ENCODE data around the gene ZNF664.

Gene ZNF664

GRCh38 chr12:124010687-124011086 is 37.7 kb downstream of the ZNF664 start:
- DNase-seq: no peak

DNA sequence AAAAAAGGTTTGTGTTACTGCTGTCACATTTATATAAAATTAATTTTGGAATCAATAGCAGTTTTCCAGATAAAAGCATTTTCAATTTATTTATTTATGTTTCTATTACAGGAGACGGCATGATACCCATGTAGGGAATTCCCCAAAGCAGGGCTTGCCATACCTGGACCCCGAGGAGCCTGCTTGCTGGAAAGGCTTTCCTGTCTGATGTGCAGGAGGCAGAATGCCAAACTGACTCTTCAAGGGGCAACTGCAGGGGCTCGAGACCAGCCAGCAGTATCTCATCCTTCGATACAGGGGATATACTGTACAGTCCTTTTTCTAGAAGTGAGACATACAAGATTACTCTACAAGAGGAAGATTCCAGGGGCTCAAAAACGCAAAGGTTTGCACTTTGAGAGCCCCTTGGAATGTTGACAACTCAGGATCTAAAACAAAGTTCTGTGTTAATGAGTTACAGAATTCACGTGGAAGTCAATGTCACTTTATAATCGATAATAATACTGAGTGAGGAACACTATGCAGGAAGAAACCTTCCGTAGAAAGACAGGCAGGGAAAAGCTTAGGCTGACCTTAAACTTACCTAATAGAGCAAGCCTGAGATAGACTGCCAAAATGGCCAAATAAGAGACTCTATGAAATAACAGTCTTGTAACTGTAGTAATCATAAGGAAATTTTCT is 38.6 kb downstream of the ZNF664 start:
- DNase-seq: no peak

DNA sequence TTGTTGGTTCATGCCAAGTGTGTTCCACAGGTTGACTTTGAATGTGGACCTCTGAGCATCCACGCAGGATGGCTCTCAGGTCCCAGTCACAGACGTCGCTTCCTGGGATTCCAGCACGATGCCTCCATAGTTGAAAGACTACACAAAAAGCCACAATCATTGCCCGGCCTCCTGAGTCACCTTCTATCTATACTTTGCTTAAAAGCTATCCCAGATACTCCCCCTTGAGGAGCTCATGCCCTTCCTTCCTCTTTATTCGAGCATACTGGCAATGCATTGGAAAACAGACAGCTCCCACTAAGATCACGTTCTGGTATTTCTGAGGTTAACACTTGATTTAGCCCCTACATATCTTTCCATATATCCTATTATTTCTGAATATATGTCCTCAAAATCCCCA is 40.1 kb downstream of the ZNF664 start:
- no peak for DNase-seq

GRCh38 chr12:124015494-124016461 is 42.8 kb downstream of the ZNF664 start:
- no peak for DNase-seq

- DNase-seq: no peak
Observed at GRCh38 chr12:124017064-124017463, 44.0 kb downstream of the ZNF664 start.

DNA sequence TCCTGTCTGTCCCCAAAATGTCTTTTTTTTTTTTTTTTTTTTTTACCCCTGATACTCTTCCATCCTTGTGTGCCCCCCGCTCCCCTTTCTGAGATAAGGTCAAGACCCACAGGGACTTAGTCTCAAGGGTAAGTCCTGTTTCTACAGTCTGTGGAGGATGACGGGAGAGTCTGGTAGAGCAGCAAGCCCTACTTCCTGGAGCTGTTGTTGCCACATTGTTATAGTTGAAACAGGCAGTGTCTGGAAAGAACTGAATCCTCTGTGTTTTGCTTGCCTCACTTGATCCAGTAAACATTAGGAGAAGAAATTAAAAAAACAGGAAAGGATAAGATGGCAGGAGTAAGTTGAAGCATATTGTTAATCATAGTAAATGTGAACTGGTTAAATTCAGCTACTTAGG is 45.5 kb downstream of the ZNF664 start:
- no peak for DNase-seq

GRCh38 chr12:124019115-124019514 is 46.1 kb downstream of the ZNF664 start:
- DNase-seq: no peak

DNA sequence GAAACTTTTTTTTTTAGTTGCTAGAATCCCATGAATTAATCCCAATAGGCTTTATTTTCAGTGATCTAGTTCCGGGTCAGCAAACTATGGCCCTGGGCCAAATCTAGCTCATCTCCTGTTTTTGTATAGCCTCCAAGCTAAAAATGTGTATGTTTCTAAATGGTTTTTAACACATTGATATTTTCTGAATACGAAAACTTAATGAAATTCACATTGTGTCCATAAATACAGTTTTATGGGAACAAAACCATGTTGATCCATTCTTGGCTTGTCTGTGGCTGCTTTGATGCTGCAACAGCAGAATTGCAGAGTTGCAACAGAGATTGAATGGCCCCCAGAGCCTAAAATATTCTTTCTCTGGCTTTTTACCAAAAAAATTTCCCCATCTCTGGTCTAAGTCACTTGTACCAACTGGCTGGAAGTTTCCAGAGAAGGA is 47.5 kb downstream of the ZNF664 start:
- DNase-seq: no peak

DNA sequence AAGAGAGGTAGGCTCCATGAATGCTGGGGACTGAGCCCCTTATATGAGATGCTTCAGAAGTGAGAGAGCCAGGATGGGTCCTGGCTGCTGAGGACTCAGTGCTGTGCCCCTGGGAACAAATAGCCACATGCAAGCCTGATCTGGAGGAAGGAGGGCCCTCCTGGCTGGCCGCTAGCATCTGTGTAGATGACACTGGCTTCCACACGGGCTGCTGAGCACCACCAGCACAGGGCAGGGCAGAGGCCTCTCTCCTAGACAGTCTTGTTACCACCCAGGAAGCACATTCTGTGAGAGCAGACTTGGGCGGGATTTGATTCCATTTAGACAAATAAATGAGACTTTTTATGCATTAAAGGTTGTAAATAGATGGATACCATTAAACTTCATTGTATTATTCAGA is 48.0 kb downstream of the ZNF664 start:
- DNase-seq: no peak

DNA sequence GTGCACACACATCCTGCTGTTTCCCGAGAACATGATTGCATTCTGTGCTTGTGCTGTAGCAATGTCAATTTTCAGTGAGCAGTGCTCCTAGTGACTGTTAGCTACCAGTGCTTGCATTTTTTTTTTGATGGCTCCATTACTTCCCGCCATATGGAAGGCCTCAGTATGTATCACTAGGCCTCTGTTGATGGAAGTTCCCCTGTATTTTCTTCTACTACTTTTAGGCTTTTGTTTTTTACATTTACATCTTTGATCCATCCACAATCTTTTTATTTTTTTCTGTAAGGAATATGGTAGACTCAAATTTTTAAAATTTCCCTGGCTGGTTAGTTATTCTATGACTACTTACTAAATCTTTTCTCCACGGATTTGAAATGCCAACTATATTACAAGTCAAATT is 49.1 kb downstream of the ZNF664 start:
- no peak for DNase-seq

- no peak for DNase-seq
Observed at GRCh38 chr12:124024263-124024678, 51.3 kb downstream of the ZNF664 start.

DNA sequence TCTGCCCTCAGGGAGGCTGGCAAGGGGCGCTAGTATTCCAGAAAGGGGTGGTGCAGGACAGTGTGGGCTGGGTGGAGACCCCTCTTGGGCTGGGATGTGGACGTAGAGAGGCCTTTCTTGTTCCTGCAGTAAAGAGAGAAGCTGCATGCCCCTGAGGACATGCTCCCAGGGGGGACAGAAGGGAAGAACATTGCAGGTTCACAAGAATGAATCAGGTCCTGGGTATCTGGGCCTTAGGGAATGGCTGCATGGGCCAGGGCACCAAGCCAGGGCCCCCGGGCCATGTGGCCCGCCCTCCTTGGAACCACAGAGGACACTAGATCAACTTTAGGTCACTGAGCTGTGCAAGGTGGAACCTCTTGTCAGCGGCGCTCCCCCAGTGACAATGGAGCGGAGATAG is 51.8 kb downstream of the ZNF664 start:
- DNase-seq: no peak

DNA sequence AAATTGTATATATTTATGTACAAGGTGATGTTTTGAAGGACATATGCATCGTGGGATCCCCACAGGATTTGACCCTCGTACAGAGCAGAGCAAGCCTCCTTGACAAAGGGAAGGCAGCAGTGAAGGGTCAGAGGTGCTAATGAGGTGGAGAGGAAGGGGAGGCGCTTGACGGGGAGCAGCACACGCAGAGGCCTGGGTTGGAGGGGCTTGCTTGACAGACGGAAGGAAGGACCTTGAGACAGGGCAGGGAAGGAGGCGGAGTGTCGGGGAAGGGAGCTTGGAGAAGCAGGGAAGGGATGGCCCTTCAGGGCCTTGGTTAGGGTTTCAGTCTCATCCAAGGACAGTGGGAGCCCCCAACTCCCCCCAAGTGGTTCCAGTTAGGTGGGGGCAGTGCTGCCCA is 52.6 kb downstream of the ZNF664 start:
- no peak for DNase-seq

- no peak for DNase-seq
Observed at GRCh38 chr12:124026755-124027745, 54.0 kb downstream of the ZNF664 start.

DNA sequence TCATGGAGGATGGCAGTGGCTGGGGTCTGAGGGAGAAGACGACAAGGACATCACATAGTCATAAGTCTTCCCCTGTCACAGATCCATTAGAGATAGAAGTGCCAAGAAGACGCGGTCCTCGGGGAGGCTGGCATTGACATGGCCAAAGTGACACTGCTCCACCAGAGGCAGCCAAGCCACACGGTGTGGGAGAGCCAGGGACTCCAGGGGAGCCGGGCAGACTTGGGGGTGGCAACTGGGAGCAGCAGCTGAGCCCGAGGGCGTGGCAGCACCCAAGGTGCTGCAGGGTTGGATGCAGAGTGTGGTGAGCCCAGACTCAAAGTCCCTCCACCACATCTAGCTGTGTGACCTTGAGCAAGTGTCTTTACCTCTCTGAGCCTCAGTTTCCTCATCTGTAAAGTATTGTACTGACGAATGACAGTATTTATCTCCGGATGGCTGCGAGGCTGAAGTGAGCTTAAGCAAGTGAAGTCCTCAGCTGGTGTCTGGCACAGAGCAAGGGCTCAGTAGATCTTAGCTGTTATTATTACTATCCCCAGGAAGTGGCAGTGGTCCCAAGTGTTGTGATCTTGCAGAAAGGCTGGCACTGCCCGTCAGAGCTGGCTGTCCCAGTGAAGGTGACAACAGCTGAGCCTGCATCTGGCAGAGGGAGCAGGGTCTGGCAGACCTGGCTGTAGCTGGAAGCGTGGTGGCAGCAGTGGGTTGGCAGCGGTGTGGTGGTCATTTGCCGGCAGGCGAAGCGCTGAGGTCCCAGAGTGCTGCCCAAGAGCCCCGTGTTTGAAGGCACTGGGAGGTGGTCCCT is 54.9 kb downstream of the ZNF664 start:
- DNase-seq: no peak

DNA sequence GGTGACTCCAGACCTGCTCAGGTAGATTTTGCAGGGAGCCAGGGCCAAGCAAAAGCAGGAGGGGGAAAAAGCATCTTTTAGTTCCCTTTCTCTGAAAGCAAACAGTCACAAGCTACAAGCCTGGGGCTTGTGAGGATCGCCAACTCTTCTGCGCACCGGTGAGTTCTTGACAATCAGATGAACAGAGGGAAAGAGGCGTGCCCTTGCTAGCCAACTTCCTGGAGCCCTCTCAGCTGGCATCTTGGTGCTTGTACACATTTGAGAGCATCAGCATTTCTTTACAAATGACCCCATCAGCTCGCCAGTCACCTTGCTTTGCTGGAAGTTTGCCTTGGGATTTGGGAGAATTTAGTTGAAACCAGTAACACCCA is 55.5 kb downstream of the ZNF664 start:
- DNase-seq: no peak

GRCh38 chr12:124030008-124030407 is 57.0 kb downstream of the ZNF664 start:
- DNase-seq: no peak

DNA sequence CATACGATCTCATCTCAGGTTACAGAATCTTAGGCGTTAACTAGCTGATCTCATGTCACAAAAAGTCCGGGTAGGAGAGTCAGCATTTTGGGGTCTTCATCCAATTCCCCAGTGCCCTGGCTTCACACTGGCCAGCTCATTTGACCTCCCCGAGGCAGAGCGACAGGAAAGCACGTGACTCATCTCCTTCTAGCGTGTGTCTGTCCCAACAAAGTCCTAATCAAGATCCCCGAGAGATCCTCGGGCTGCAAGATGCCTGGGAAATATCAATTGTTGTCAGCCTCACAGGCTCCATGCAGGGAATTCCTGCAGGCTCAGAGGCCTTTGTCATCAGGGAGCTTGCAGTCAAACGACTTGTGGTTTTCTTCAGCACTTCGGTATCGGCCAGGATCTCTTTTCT is 57.5 kb downstream of the ZNF664 start:
- DNase-seq: no peak

GRCh38 chr12:124031058-124031457 is 58.0 kb downstream of the ZNF664 start:
- no peak for DNase-seq

DNA sequence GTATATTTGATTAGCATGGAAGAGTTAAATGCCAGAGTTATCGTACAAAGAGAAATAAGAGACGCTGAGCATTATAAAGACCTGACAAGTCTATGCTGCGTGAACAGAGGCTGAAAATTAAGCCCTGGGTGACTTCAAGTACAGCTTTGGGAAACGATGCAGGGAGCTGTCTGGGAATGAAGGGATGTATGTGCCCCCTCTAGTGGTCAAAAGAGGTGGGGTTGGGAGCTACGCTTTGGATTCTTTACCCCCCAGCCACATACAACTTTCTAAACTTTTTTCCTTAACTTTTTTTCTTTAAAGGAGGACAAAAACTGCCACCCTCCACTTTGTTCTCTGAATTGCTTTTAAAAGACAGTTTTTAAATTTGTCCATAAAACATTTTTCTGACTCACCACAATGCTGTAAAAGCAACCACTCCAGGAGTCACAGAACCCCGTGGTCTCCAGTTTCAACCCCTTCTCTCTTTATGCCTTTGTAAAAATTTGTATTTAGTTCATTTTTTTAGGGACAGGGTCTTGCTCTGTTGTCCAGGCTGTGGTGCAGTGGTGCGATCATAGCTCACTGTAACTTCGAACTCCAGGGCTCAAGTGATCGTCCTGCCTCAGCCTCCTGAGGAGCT is 59.4 kb downstream of the ZNF664 start:
- peak in 6 of 14 donors; percentile 4 to 17 (median 11) for DNase-seq

GRCh38 chr12:124033859-124034258 is 60.8 kb downstream of the ZNF664 start:
- DNase-seq: no peak

Measured in C1 segment of cervical spinal cord (tissue), 14 donors.